ENCODE data around the gene CFDP1. TPM values are rescaled to one million over a fixed set of nuclear protein-coding genes. Genes with fewer than 3 reads are reported as not detected.
A peak's percentile ranks its signal among the peaks of the same experiment; 100 is the strongest.
"Not testable (repeated sequence)": the region's sequence is repeated elsewhere in the genome, so short reads cannot be mapped to it uniquely, and the experiment has no call there.

Gene CFDP1
- total RNA-seq, 1 experiment from 2014 or later: 64.1 TPM

DNA sequence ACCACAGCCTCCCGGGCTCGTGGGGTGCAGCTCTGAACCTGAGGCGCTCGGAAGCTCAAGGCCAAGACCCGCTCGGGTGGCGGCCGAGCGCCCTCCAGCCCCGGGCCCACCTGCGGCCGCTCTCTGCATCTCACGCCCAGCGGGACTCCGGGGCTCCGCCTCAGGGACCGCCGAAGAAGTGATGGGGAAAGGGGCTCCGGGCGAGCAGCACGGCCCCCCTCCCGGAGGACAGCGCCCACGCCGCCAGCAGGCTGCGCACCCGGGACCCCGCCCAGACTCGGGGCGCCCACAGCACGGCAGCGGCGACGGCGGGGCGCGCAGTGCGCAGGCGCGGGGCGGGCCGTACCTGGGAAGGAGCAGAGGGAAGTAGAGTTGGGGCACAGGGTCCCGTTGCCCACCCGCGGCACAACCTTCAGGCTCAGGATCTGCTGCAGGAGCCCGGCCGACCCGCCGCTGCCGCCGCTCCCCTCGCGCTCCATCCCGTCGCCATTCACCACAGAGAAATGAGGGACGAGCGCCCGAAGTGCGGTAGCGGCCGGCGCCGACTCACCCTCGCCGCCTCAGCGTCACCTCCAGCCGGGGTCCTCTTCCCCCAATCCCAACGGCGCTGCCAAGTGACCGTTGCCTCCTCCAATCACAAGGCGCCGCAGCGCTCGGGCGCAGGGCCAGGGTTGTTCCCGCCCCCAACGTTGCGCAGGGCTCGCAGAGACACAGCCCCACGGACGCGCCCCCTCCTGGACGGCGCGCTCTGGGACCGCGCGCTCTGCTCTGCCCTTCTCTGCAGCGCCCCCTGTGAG lies 31.0 kb upstream of the CFDP1 start, which contains the start of gene TMEM170A:
TSS of gene TMEM170A (minus strand) at position 568 of the 797 bp plus-strand sequence. CDS start at position 479, 89 bp downstream.
- Mint-ChIP-seq H3K27me3 (ENCODE audit: unreplicated experiment) (no peaks in the 10 kb centered on the region), H3K4me1 (ENCODE audit: low read depth, unreplicated experiment) (peaks cover 45% of the 10 kb centered on the region), H3K4me3 (ENCODE audit: low read depth, unreplicated experiment) (peak within 1 kb of the TSS; percentile 93), H3K9me3 (ENCODE audit: low read depth, unreplicated experiment) (no peaks in the 10 kb centered on the region), H3K36me3 (ENCODE audit: insufficient read depth, unreplicated experiment) (peaks cover 36% of the 10 kb centered on the region), H3K27ac (ENCODE audit: unreplicated experiment) (peak within 1 kb of the TSS; percentile 83)
- peak; percentile 100 for TF ChIP-seq CTCF (IDR thresholded peaks at IDR 0.05; ENCODE audit: unreplicated experiment)
- CTCF ChIA-PET: interaction anchor here (0.7 to 2.4 kb wide), 7 partner anchors 11 to 265 kb away, joined by 3 to 13 read pairs (median 4); partner anchors contain the start of gene CFDP1
- no TSS peak for BruUV-seq (replicated peaks)
- intact Hi-C loops (cut with micrococcal nuclease; ENCODE audit: unreplicated experiment): loop anchor here (5.0 kb wide), 2 partner anchors 158 to 267 kb away; partner anchors contain the start of gene ADAT1
- DNase-seq: peak; percentile 100

DNA sequence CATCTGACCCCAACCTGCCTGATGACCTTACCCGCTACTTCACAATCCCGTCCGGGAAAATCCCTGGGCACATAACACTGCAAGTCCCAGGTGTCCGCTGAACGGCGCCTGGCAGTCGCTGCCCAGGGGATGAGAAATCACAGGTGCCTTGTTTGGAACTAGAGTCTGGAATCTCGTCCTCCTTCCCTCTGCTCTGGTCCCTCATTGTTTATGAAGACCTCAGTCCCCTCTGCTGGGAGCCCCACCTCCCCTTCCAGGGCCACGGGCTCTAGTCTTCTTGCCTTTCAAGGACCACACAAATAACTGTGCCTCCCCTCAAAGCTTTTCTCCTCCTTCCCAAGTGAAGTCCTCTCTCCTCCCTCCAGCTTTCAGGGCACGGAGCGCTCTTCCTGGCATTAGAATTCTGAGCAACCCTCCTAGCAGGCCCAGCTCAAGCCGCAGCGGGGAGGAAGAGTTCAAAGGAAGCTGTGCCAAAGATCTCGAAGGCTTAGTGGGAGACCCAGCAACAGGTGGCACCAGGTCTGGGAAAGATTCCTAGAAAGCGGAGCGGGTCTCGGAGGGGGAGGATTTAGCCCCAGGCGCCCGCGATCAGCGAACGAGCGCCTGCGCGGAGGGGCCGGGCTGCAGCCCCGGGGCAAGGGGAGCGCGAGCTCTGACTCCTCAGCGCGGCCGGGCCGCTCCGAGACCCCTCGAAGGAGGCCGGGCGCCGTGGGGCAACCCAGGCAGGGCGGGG lies 30.3 kb upstream of the CFDP1 start:
- H3K4me1 Mint-ChIP-seq (ENCODE audit: low read depth, unreplicated experiment): peaks cover 45% of the 10 kb centered on the region
- peak overlapping the region; percentile 93 for H3K4me3 Mint-ChIP-seq (ENCODE audit: low read depth, unreplicated experiment)
- H3K9me3 Mint-ChIP-seq (ENCODE audit: low read depth, unreplicated experiment); H3K27me3 Mint-ChIP-seq (ENCODE audit: unreplicated experiment); BruUV-seq (replicated peaks): not testable (repeated sequence)
- CTCF ChIA-PET: interaction anchor here (0.6 to 2.4 kb wide), 5 partner anchors 10 to 264 kb away, joined by 3 to 13 read pairs (median 4); no protein-coding TSS in a partner anchor
- intact Hi-C loops (cut with micrococcal nuclease; ENCODE audit: unreplicated experiment): loop anchor here (5.0 kb wide), 2 partner anchors 159 to 266 kb away; partner anchors contain the start of gene ADAT1
- peak overlapping the region; percentile 83 for H3K27ac Mint-ChIP-seq (ENCODE audit: unreplicated experiment)
- H3K36me3 Mint-ChIP-seq (ENCODE audit: insufficient read depth, unreplicated experiment): peaks cover 36% of the 10 kb centered on the region
- DNase-seq: peak; percentile 61

DNA sequence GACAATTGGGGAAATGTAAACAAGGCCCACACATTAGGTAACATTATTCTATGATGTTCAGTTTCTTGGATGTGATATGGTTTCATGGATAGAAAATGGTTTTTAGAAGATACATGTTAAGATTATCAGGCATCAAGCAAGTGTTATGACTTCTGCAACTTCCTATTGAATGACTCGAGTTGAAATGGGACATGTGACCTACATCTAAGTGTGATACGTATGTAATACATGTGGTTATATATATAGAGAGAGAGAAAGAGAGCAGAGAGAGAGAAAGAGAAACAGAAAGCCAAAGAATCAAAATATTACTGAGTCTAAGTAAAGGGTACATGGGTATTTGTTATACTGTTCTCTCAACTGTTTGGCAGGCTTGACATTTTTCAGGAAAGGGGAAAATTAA lies 29.5 kb upstream of the CFDP1 start:
- DNase-seq: no peak
- Mint-ChIP-seq H3K36me3 (ENCODE audit: insufficient read depth, unreplicated experiment) (peaks cover 36% of the 10 kb centered on the region), H3K4me1 (ENCODE audit: low read depth, unreplicated experiment) (peaks cover 45% of the 10 kb centered on the region), H3K27me3 (ENCODE audit: unreplicated experiment) (no peaks in the 10 kb centered on the region), H3K9me3 (ENCODE audit: low read depth, unreplicated experiment) (no peaks in the 10 kb centered on the region), H3K27ac (ENCODE audit: unreplicated experiment) (peak overlapping the region; percentile 83), H3K4me3 (ENCODE audit: low read depth, unreplicated experiment) (peak overlapping the region; percentile 93)
- no peak for TF ChIP-seq CTCF (IDR thresholded peaks at IDR 0.05; ENCODE audit: unreplicated experiment)
- no TSS peak for BruUV-seq (replicated peaks)
- CTCF ChIA-PET: interaction anchor here (0.7 kb wide), 1 partner anchor 54 kb away, joined by 6 read pairs; no protein-coding TSS in a partner anchor
- intact Hi-C loops (cut with micrococcal nuclease; ENCODE audit: unreplicated experiment): loop anchor here (5.0 kb wide), 2 partner anchors 159 to 266 kb away; partner anchors contain the start of gene ADAT1

DNA sequence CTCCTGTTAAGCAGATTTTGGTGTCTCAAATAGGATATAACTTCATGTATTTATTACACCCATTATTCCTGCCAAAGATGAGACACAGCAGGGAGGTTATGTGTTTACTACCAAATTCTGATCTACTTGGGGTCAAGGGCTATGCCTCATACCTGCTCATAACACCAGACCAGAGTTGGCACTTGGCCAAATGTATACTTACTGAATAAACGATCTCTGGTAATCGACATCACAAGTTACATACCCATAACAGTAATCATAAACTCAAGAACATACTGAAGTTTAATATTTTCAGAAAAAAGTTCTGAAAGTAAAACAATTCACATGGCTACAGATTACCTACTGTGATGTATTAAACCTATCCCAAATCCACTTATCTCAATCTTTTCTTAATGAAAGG lies 28.3 kb upstream of the CFDP1 start:
- intact Hi-C loops (cut with micrococcal nuclease; ENCODE audit: unreplicated experiment): loop anchor here (1.0 to 5.0 kb wide), 3 partner anchors 15 to 264 kb away; partner anchors contain the start of gene ADAT1
- no peak for TF ChIP-seq CTCF (IDR thresholded peaks at IDR 0.05; ENCODE audit: unreplicated experiment)
- Mint-ChIP-seq H3K4me3 (ENCODE audit: low read depth, unreplicated experiment) (peak overlapping the region; percentile 93), H3K27me3 (ENCODE audit: unreplicated experiment) (no peaks in the 10 kb centered on the region), H3K9me3 (ENCODE audit: low read depth, unreplicated experiment) (no peaks in the 10 kb centered on the region), H3K4me1 (ENCODE audit: low read depth, unreplicated experiment) (peaks cover 48% of the 10 kb centered on the region), H3K27ac (ENCODE audit: unreplicated experiment) (peak overlapping the region; percentile 47), H3K36me3 (ENCODE audit: insufficient read depth, unreplicated experiment) (peaks cover 36% of the 10 kb centered on the region)
- CTCF ChIA-PET: interaction anchor here (1.1 kb wide), 1 partner anchor 56 kb away, joined by 4 read pairs; no protein-coding TSS in a partner anchor
- BruUV-seq (replicated peaks): no TSS peak
- DNase-seq: peak; percentile 25

Data from Calu3 (cell line).